ENCODE data around the gene RABGAP1L.
"Not testable (repeated sequence)": the region's sequence is repeated elsewhere in the genome, so short reads cannot be mapped to it uniquely, and the experiment has no call there.

RABGAP1L gene

GRCh38 chr1:174890024-174890423 is 730.7 kb downstream of the RABGAP1L start:
- H3K4me3 ChIP-seq (ENCODE audit: extremely low read depth, insufficient read depth, low read length, poor library complexity, severe bottlenecking) = no peak overlapping the region
- no peak overlapping the region for H3K27ac ChIP-seq (ENCODE audit: low read depth, low read length, severe bottlenecking)
- H3K36me3 ChIP-seq (ENCODE audit: control insufficient read depth, insufficient read depth, low read length) = no peaks in the 10 kb centered on the region
- no peaks in the 10 kb centered on the region for H3K4me1 ChIP-seq (ENCODE audit: control insufficient read depth, insufficient read depth, low read length, poor library complexity, severe bottlenecking)
- 83% methylated on average over 1 to 3 of the region's 4 CpGs for WGBS, 2 experiments (ENCODE audit: insufficient coverage in 2 of 2)
- no peaks in the 10 kb centered on the region for H3K9me3 ChIP-seq (ENCODE audit: control insufficient read depth, low read length)

DNA sequence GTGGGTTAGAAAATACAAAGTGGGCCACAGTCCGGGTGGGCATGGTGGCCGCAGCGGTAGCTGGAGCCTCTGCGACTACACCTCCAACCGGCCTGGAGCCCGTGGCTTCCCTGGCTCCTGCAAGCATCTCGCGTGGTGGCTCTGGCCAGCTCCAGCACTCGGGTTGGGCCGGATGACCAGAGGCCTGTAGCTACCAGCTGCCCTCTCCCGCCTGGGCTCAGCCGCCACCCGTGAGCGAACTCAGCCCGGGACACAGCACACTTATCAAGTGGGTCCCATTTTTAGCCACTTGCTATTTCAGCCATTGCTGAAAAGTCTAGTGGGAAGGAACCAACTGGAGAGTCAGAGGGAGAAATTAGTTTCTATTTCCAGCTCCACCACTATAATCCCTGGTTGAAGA is 732.7 kb downstream of the RABGAP1L start:
- Histone ChIP-seq H3K9me3 (ENCODE audit: control insufficient read depth, low read length) (no peaks in the 10 kb centered on the region), H3K4me1 (ENCODE audit: control insufficient read depth, insufficient read depth, low read length, poor library complexity, severe bottlenecking) (no peaks in the 10 kb centered on the region), H3K4me3 (ENCODE audit: extremely low read depth, insufficient read depth, low read length, poor library complexity, severe bottlenecking) (no peak overlapping the region), H3K36me3 (ENCODE audit: control insufficient read depth, insufficient read depth, low read length) (no peaks in the 10 kb centered on the region), H3K27ac (ENCODE audit: low read depth, low read length, severe bottlenecking) (no peak overlapping the region)
- 92 to 95% methylated on average over 10 to 14 of the region's 15 CpGs for WGBS, 2 experiments (ENCODE audit: insufficient coverage in 2 of 2)

GRCh38 chr1:174894117-174894762 is 734.9 kb downstream of the RABGAP1L start:
- 85 to 94% methylated on average over 2 of the region's 2 CpGs for WGBS, 2 experiments (ENCODE audit: insufficient coverage in 2 of 2)
- Histone ChIP-seq H3K27ac (ENCODE audit: low read depth, low read length, severe bottlenecking) (no peak overlapping the region), H3K4me1 (ENCODE audit: control insufficient read depth, insufficient read depth, low read length, poor library complexity, severe bottlenecking) (no peaks in the 10 kb centered on the region), H3K4me3 (ENCODE audit: extremely low read depth, insufficient read depth, low read length, poor library complexity, severe bottlenecking) (no peak overlapping the region), H3K36me3 (ENCODE audit: control insufficient read depth, insufficient read depth, low read length) (no peaks in the 10 kb centered on the region), H3K9me3 (ENCODE audit: control insufficient read depth, low read length) (no peaks in the 10 kb centered on the region)

DNA sequence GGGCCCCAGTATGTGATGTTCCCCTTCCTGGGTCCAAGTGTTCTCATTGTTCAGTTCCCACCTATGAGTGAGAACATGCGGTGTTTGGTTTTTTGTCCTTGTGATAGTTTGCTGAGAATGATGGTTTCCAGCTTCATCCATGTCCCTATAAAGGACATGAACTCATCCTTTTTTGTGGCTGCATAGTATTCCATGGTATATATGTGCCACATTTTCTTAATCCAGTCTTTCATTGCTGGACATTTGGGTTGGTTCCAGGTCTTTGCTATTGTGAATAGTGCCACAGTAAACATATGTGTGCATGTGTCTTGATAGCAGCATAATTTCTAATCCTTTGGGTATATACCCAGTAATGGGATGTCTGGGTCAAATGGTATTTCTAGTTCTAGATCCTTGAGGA is 736.3 kb downstream of the RABGAP1L start:
- H3K9me3 ChIP-seq (ENCODE audit: control insufficient read depth, low read length); H3K36me3 ChIP-seq (ENCODE audit: control insufficient read depth, insufficient read depth, low read length); H3K27ac ChIP-seq (ENCODE audit: low read depth, low read length, severe bottlenecking); H3K4me1 ChIP-seq (ENCODE audit: control insufficient read depth, insufficient read depth, low read length, poor library complexity, severe bottlenecking); H3K4me3 ChIP-seq (ENCODE audit: extremely low read depth, insufficient read depth, low read length, poor library complexity, severe bottlenecking): not testable (repeated sequence)
- no CpG with 5 or more reads among the region's 1 CpG for WGBS, 2 experiments (ENCODE audit: insufficient coverage in 2 of 2)

DNA sequence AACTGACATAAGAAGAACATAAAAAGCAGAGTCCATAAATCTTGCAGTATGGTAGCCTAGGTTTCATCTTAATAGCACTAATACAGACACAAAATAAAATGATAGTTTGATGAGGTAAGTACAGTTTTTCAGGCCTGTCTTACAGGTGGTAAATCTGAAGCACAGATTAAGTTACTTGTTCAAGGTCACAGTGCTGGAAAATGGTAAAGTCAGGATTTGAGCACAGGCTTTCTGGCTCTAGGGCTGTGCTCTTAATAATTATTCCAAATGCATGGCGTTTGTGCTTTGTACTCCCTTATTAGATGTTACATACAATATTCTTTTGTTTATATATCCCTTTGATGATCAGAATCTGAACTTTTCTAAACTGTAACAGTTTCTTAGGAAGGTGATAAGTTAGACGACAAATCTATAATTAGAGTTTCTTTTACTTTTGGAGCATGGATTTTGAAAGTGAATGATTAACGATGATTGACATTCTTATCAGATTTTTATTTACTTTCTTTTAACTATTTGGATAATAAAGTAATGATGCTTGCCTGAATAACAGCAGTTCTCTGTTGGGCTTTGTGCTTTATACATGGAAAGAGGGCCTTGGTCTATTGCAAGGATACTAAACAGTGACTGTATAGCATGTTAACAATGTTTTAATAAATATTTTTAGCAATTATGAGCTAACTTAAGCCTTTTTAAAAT is 738.9 kb downstream of the RABGAP1L start:
- Histone ChIP-seq H3K4me1 (ENCODE audit: control insufficient read depth, insufficient read depth, low read length, poor library complexity, severe bottlenecking) (no peaks in the 10 kb centered on the region), H3K27ac (ENCODE audit: low read depth, low read length, severe bottlenecking) (no peak overlapping the region), H3K9me3 (ENCODE audit: control insufficient read depth, low read length) (no peaks in the 10 kb centered on the region), H3K36me3 (ENCODE audit: control insufficient read depth, insufficient read depth, low read length) (no peaks in the 10 kb centered on the region), H3K4me3 (ENCODE audit: extremely low read depth, insufficient read depth, low read length, poor library complexity, severe bottlenecking) (no peak overlapping the region)
- no CpG with 5 or more reads among the region's 3 CpGs for WGBS, 2 experiments (ENCODE audit: insufficient coverage in 2 of 2)

DNA sequence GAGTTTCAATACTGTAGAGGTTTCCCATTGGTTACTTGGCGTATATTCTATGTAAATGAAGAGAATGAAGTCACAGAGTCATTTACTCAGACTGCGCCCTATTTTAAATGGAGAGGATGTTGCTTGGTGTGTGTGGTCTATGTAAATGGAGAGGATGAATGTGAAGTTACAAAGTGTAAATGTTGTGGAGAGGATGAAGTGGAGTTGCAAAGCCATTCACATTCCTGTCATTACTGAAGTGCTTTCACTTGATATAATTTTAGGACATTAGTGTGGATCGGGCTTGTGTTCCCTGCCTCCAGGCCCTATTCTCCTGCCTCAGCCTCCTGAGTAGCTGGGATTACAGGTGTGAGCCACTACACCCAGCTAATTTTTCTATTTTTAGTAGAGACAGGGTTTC is 741.0 kb downstream of the RABGAP1L start:
- Histone ChIP-seq H3K27ac (ENCODE audit: low read depth, low read length, severe bottlenecking) (no peak overlapping the region), H3K4me1 (ENCODE audit: control insufficient read depth, insufficient read depth, low read length, poor library complexity, severe bottlenecking) (no peaks in the 10 kb centered on the region), H3K9me3 (ENCODE audit: control insufficient read depth, low read length) (no peaks in the 10 kb centered on the region), H3K4me3 (ENCODE audit: extremely low read depth, insufficient read depth, low read length, poor library complexity, severe bottlenecking) (no peak overlapping the region), H3K36me3 (ENCODE audit: control insufficient read depth, insufficient read depth, low read length) (no peaks in the 10 kb centered on the region)
- 83 to 90% methylated on average over 1 to 2 of the region's 3 CpGs for WGBS, 2 experiments (ENCODE audit: insufficient coverage in 2 of 2)

GRCh38 chr1:174902531-174903099 is 743.3 kb downstream of the RABGAP1L start:
- 88 to 90% methylated on average over 2 to 3 of the region's 4 CpGs for WGBS, 2 experiments (ENCODE audit: insufficient coverage in 2 of 2)
- no peak overlapping the region for H3K4me3 ChIP-seq (ENCODE audit: extremely low read depth, insufficient read depth, low read length, poor library complexity, severe bottlenecking)
- H3K36me3 ChIP-seq (ENCODE audit: control insufficient read depth, insufficient read depth, low read length) = no peaks in the 10 kb centered on the region
- H3K4me1 ChIP-seq (ENCODE audit: control insufficient read depth, insufficient read depth, low read length, poor library complexity, severe bottlenecking) = no peaks in the 10 kb centered on the region
- no peaks in the 10 kb centered on the region for H3K9me3 ChIP-seq (ENCODE audit: control insufficient read depth, low read length)
- no peak overlapping the region for H3K27ac ChIP-seq (ENCODE audit: low read depth, low read length, severe bottlenecking)

GRCh38 chr1:174911606-174912005 is 752.3 kb downstream of the RABGAP1L start:
- H3K4me3 ChIP-seq (ENCODE audit: extremely low read depth, insufficient read depth, low read length, poor library complexity, severe bottlenecking) = no peak overlapping the region
- no peaks in the 10 kb centered on the region for H3K4me1 ChIP-seq (ENCODE audit: control insufficient read depth, insufficient read depth, low read length, poor library complexity, severe bottlenecking)
- no peak overlapping the region for H3K27ac ChIP-seq (ENCODE audit: low read depth, low read length, severe bottlenecking)
- H3K9me3 ChIP-seq (ENCODE audit: control insufficient read depth, low read length) = no peaks in the 10 kb centered on the region
- no peaks in the 10 kb centered on the region for H3K36me3 ChIP-seq (ENCODE audit: control insufficient read depth, insufficient read depth, low read length)
- WGBS, 2 experiments (ENCODE audit: insufficient coverage in 2 of 2) = 100% methylated on average over 1 of the region's 3 CpGs; no CpG with 5 or more reads in 1 of the 2 experiments

DNA sequence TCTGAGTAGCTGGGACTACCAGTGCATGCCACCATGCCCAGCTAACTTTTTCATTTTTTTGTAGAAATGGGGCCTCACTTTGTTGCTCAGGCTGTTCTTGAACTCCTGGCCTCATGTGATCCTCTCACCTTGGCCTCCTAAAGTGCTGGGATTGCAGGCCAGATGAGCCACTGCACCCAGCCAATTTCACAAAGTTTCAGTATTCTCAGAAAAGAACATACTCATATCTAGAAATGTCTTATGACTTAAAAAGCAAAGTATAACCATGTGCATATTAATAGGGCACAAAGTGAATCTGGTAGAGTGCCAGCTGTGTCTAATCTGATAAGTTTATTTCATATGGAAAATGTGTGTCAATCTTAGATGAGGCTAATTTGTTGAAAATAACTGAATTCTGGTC is 752.9 kb downstream of the RABGAP1L start:
- no peaks in the 10 kb centered on the region for H3K36me3 ChIP-seq (ENCODE audit: control insufficient read depth, insufficient read depth, low read length)
- H3K4me1 ChIP-seq (ENCODE audit: control insufficient read depth, insufficient read depth, low read length, poor library complexity, severe bottlenecking) = no peaks in the 10 kb centered on the region
- H3K9me3 ChIP-seq (ENCODE audit: control insufficient read depth, low read length) = no peaks in the 10 kb centered on the region
- no peak overlapping the region for H3K27ac ChIP-seq (ENCODE audit: low read depth, low read length, severe bottlenecking)
- H3K4me3 ChIP-seq (ENCODE audit: extremely low read depth, insufficient read depth, low read length, poor library complexity, severe bottlenecking) = no peak overlapping the region

- WGBS, 2 experiments (ENCODE audit: insufficient coverage in 2 of 2) = 78 to 83% methylated on average over 2 of the region's 5 CpGs
- no peaks in the 10 kb centered on the region for H3K9me3 ChIP-seq (ENCODE audit: control insufficient read depth, low read length)
- no peaks in the 10 kb centered on the region for H3K4me1 ChIP-seq (ENCODE audit: control insufficient read depth, insufficient read depth, low read length, poor library complexity, severe bottlenecking)
- H3K27ac ChIP-seq (ENCODE audit: low read depth, low read length, severe bottlenecking) = no peak overlapping the region
- H3K4me3 ChIP-seq (ENCODE audit: extremely low read depth, insufficient read depth, low read length, poor library complexity, severe bottlenecking) = no peak overlapping the region
- H3K36me3 ChIP-seq (ENCODE audit: control insufficient read depth, insufficient read depth, low read length) = no peaks in the 10 kb centered on the region
Observed at GRCh38 chr1:174913225-174913903, 754.0 kb downstream of the RABGAP1L start.

- no CpG with 5 or more reads among the region's 1 CpG for WGBS, 2 experiments (ENCODE audit: insufficient coverage in 2 of 2)
- no peak overlapping the region for H3K27ac ChIP-seq (ENCODE audit: low read depth, low read length, severe bottlenecking)
- no peaks in the 10 kb centered on the region for H3K9me3 ChIP-seq (ENCODE audit: control insufficient read depth, low read length)
- no peaks in the 10 kb centered on the region for H3K36me3 ChIP-seq (ENCODE audit: control insufficient read depth, insufficient read depth, low read length)
- H3K4me1 ChIP-seq (ENCODE audit: control insufficient read depth, insufficient read depth, low read length, poor library complexity, severe bottlenecking) = no peaks in the 10 kb centered on the region
- no peak overlapping the region for H3K4me3 ChIP-seq (ENCODE audit: extremely low read depth, insufficient read depth, low read length, poor library complexity, severe bottlenecking)
Observed at GRCh38 chr1:174914991-174915390, 755.7 kb downstream of the RABGAP1L start.
